Prostate gland (tissue), 2 donors: ENCODE data around the gene RAB4B. TPM values are rescaled to one million over a fixed set of nuclear protein-coding genes. Genes with fewer than 3 reads are reported as not detected.

Source experiments
- DNase-seq: peaks from one replicate; pipeline ENCODE4 v3.0.0-alpha.2; 2019; ENCODE audit warnings: low spot score
- H3K27ac ChIP-seq, 2 donors: fragments of 200-600 bp; sonication (generic); 2 replicates each; pipeline ENCODE4 v1.5.1; 2017 to 2019
- H3K27me3 ChIP-seq: fragments of 200-600 bp; sonication (generic); replicated peaks from 2 replicates; pipeline ENCODE4 v1.5.1; 2019; ENCODE audit not compliant: insufficient read depth
- H3K36me3 ChIP-seq, 2 donors: fragments of 200-600 bp; sonication (generic); 1 replicate in 1 of 2; 2 replicates in 1 of 2; pipeline versions ENCODE4 v1.5.1 to v1.8.1; 2017 to 2019
- H3K4me1 ChIP-seq: fragments of 200-600 bp; sonication (generic); replicated peaks from 2 replicates; pipeline ENCODE4 v1.5.1; 2019
- H3K4me3 ChIP-seq, 2 donors: fragments of 200-600 bp; sonication (generic); 2 replicates each; pipeline ENCODE4 v1.5.1; 2017 to 2019
- H3K9me3 ChIP-seq: fragments of 200-600 bp; sonication (generic); 2 replicates; pipeline ENCODE4 v1.5.1; 2017
- CTCF ChIP-seq, 4 experiments: fragments of 200-600 bp in 2 of 4; fragments of 450-650 bp in 2 of 4; sonication (generic) in 2 of 4; IDR thresholded peaks; 1 replicate in 3 of 4; 2 replicates in 1 of 4; pipeline ENCODE4 v1.5.1; 2016 to 2019; ENCODE audit warnings: antibody characterized with exemption in 4 of 4, mild to moderate bottlenecking in 2 of 4, moderate library complexity in 2 of 4
- POLR2A ChIP-seq: fragments of 450-650 bp; IDR thresholded peaks from one replicate; pipeline ENCODE4 v1.6.1; 2016; ENCODE audit warnings: antibody characterized with exemption, mild to moderate bottlenecking
- POLR2AphosphoS5 ChIP-seq: sonication (generic); formaldehyde crosslinking; IDR thresholded peaks from one replicate; pipeline ENCODE4 v1.6.1; 2017; ENCODE audit warnings: antibody characterized with exemption
- WGBS: methylation state at CpG from one replicate; pipeline ENCODE4 v1.1.5; 2018; 5-methylcytosine and 5-hydroxymethylcytosine counted together
- intact Hi-C: fragments of 100-400 bp; cut with DNase I; formaldehyde crosslinking; loops from one replicate; pipeline ENCODE4 v1.14.2; 2022
- total RNA-seq, 2 donors: library from RNA; depleted of rRNA; stranded (reverse); fragments of >200 nt; gene quantifications; one replicate each; pipeline ENCODE4 v1.1.0, GENCODE V29; 2016

The RAB4B gene
- total RNA-seq, 2 donors from 2014 or later: 44.8 to 51.7 TPM

- Histone ChIP-seq H3K27ac (peak overlapping the region; percentile 72 to 97), H3K9me3 (no peaks in the 10 kb centered on the region), H3K36me3 (peaks cover 0 to 6% of the 10 kb centered on the region in 2 donors), H3K4me3 (no peak overlapping the region), H3K4me1 (peaks cover 67% of the 10 kb centered on the region), H3K27me3 (no peaks in the 10 kb centered on the region)
- peak; percentile 66 for DNase-seq
- WGBS: 63% methylated on average over 5 of the region's 6 CpGs
- TF ChIP-seq POLR2AphosphoS5 (peak; percentile 66), CTCF (IDR thresholded peaks at IDR 0.05) (no peak), POLR2A (no peak)
- intact Hi-C loops: no loop called here
These were observed 26.1 kb downstream of the RAB4B start for GRCh38 chr19:40803857-40804782.

- H3K27me3 ChIP-seq: no peaks in the 10 kb centered on the region
- peaks cover 0 to 6% of the 10 kb centered on the region in 2 donors for H3K36me3 ChIP-seq
- TF ChIP-seq POLR2A (no peak), CTCF (IDR thresholded peaks at IDR 0.05) (peak in 1 of 4 experiments; percentile 2), POLR2AphosphoS5 (no peak)
- H3K27ac ChIP-seq: peak overlapping the region; percentile 72 to 97
- no peak overlapping the region for H3K4me3 ChIP-seq
- intact Hi-C loops: loop anchor here (5.0 kb wide), 1 partner anchor 143 kb away; no protein-coding TSS in a partner anchor
- 13% methylated on average over 7 of the region's 7 CpGs for WGBS
- DNase-seq: peak; percentile 63
- H3K4me1 ChIP-seq: peaks cover 67% of the 10 kb centered on the region
- no peaks in the 10 kb centered on the region for H3K9me3 ChIP-seq
These were observed 26.8 kb downstream of the RAB4B start for GRCh38 chr19:40804783-40805242.

GRCh38 chr19:40805258-40805868, 27.3 kb downstream of the RAB4B start:
- H3K36me3 ChIP-seq: peaks cover 0 to 6% of the 10 kb centered on the region in 2 donors
- peak overlapping the region; percentile 72 to 97 for H3K27ac ChIP-seq
- peak; percentile 74 for DNase-seq
- peak; percentile 57 for TF ChIP-seq POLR2AphosphoS5
- TF ChIP-seq CTCF (IDR thresholded peaks at IDR 0.05): no peak
- no peak for TF ChIP-seq POLR2A
- H3K4me1 ChIP-seq: peaks cover 65% of the 10 kb centered on the region
- H3K27me3 ChIP-seq: no peaks in the 10 kb centered on the region
- H3K4me3 ChIP-seq: no peak overlapping the region
- WGBS: 63% methylated on average over 2 of the region's 2 CpGs
- no peaks in the 10 kb centered on the region for H3K9me3 ChIP-seq
- intact Hi-C loops: loop anchor here (5.0 kb wide), 1 partner anchor 143 kb away; no protein-coding TSS in a partner anchor

DNA sequence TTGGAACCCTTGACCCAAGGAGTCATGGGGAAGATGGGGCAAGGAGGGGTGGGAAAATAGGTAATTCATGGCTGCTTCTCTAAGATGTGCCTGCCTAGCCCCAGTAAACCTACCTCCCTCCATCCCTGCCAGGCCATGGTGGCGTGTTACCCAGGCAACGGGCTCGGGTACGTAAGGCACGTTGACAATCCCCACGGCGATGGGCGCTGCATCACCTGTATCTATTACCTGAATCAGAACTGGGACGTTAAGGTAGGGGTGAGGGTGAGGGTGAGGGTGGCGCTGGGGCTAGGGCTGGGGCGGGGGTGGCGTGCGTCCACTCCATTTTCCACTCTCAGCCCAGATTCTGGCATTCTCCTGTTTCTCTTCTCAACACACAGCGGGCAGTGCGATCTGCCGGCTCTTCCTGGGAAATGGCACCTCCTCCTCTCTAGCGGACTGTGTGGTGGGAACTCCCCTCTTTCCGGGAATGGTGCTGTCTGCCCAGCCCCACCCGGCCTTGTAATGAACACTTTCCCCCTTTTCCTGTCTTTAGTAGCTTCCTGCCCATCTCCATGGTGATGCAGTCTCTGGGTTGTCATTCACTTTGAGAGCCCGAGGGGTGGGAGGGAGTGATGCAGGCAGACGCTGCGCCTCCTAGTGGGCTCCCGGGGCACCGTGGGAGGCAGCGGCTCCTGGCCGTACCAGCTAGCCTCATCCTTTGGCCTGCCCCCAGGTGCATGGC, 28.5 kb downstream of the RAB4B start:
- Histone ChIP-seq H3K4me3 (no peak overlapping the region), H3K9me3 (no peaks in the 10 kb centered on the region), H3K27me3 (no peaks in the 10 kb centered on the region), H3K27ac (peak overlapping the region; percentile 72 to 97), H3K36me3 (no peaks in the 10 kb centered on the region), H3K4me1 (peaks cover 54% of the 10 kb centered on the region)
- TF ChIP-seq POLR2AphosphoS5: peak; percentile 68
- TF ChIP-seq CTCF (IDR thresholded peaks at IDR 0.05): peak; percentile 48 to 84 (median 70)
- no peak for TF ChIP-seq POLR2A
- WGBS: 28% methylated on average over 26 of the region's 26 CpGs
- peak; percentile 54 for DNase-seq
- intact Hi-C loops: loop anchor here (5.0 kb wide), 1 partner anchor 144 kb away; no protein-coding TSS in a partner anchor
